HL-60 (cell line): ENCODE results near the gene ZGPAT.

Experiments
- DNase-seq, 2 experiments: peaks; one replicate each; pipeline ENCODE4 v3.0.0-alpha.2; 2010 to 2020; ENCODE audit warnings: low read depth in 1 of 2, low spot score in 1 of 2
- H3K27ac ChIP-seq: fragments of 250-450 bp; sonication (Bioruptor Pico); replicated peaks from 2 replicates; pipeline ENCODE4 v1.5.1; 2020; ENCODE audit warnings: mild to moderate bottlenecking, moderate library complexity
- H3K27me3 ChIP-seq: fragments of 250-450 bp; sonication (Bioruptor Pico); 2 replicates; pipeline ENCODE4 v1.5.1; 2021; ENCODE audit warnings: mild to moderate bottlenecking, moderate library complexity; ENCODE audit not compliant: insufficient read depth, poor library complexity, severe bottlenecking
- H3K4me3 ChIP-seq: replicated peaks from 2 replicates; pipeline ENCODE4 v1.5.1; 2011; ENCODE audit warnings: mild to moderate bottlenecking, control low read depth, low read length; ENCODE audit not compliant: insufficient read depth
- CTCF ChIP-seq: IDR thresholded peaks from one replicate; pipeline ENCODE4 v1.5.1; 2011; ENCODE audit warnings: low read length, control low read depth, inconsistent platforms; ENCODE audit not compliant: insufficient read depth
- GABPA ChIP-seq: IDR thresholded peaks from 2 replicates; pipeline ENCODE4 v1.6.1; 2012; ENCODE audit warnings: low read depth
- POLR2AphosphoS5 ChIP-seq: IDR thresholded peaks from 2 replicates; pipeline ENCODE4 v1.6.1; 2012; ENCODE audit warnings: low read depth
- REST ChIP-seq: IDR thresholded peaks from 2 replicates; pipeline ENCODE4 v1.6.1; 2012; ENCODE audit warnings: low read depth; ENCODE audit not compliant: insufficient replicate concordance
- SPI1 ChIP-seq: IDR thresholded peaks from 2 replicates; pipeline ENCODE4 v1.6.1; 2012; ENCODE audit warnings: low read depth, mild to moderate bottlenecking, borderline replicate concordance

ZGPAT gene

GRCh38 chr20:63765902-63766301 is 58.1 kb downstream of the ZGPAT start:
- Histone ChIP-seq H3K27me3 (no peaks in the 10 kb centered on the region), H3K27ac (no peak overlapping the region), H3K4me3 (no peak overlapping the region)
- TF ChIP-seq POLR2AphosphoS5 (no peak), GABPA (no peak), CTCF (no peak), SPI1 (no peak), REST (no peak)
- DNase-seq: no peak

DNA sequence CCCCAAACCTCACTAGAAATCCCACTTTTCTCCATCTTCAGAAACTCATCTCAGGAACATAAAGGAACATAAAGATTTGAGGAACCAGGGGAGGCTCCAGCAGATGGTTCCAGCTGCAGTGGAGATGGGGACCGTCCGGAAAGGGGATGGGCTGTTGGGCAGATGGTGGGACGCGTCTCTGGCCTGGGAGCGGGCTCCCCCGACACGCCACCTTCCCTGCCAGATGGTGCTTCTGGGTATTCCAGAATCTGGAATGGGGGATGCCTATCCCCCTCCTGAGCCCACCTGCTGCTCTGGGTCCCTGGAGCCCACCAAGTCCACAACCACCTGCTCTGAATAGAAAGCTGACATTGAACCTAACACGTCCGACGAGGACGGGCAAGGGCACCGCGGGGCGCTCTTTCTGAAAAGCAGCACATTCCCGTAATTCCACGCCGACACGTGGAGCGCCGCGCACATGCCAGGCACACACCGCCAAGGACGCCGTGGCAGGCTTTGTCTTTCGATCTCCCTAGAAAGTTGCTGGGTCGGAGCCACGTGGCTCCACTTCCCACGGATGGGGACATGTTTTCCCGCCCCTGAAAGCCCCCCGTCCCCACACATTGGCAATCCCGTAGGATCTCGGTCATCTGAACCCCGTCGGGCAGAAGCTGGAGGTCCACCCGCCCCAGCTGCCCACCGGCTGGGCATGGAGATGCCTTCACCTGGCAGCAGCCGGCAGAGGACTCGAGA is 59.0 kb downstream of the ZGPAT start:
- TF ChIP-seq SPI1 (no peak), CTCF (no peak), GABPA (no peak), REST (no peak), POLR2AphosphoS5 (no peak)
- Histone ChIP-seq H3K27ac (no peak overlapping the region), H3K4me3 (no peak overlapping the region), H3K27me3 (no peaks in the 10 kb centered on the region)
- no peak for DNase-seq

DNA sequence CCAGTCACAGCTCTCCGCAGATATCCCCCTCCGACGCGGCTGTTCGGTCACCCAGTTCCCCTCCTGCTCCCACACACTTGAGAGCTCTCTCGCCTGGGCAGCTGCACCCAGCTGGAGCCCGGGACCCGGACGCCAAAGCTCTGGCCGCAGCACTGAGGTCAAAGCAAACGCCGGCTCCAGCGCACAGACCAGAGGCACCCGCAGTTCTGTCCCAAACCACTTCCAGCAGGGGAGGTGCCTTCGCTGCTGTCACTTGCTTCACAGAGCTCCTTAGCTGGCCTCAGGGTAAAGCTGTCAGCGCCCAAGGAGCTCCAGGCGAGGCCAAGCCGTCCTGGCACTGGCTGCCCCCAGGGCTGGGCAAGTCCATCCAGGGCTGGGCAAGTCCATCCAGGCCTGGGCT is 59.6 kb downstream of the ZGPAT start:
- no peaks in the 10 kb centered on the region for H3K27me3 ChIP-seq
- no peak for TF ChIP-seq CTCF
- no peak for TF ChIP-seq SPI1
- TF ChIP-seq REST: no peak
- TF ChIP-seq POLR2AphosphoS5: no peak
- TF ChIP-seq GABPA: no peak
- H3K27ac ChIP-seq: no peak overlapping the region

More for the DNA sequence above, 59.6 kb downstream of the ZGPAT start:
- no peak overlapping the region for H3K4me3 ChIP-seq
- DNase-seq: no peak
